Measurements from ENCODE around the gene RAI14.
"Not testable (repeated sequence)": the region's sequence is repeated elsewhere in the genome, so short reads cannot be mapped to it uniquely, and the experiment has no call there.

The RAI14 gene

GRCh38 chr5:34699155-34700077 lies 43.3 kb downstream of the RAI14 start:
- no peak for DNase-seq (ENCODE audit: low read depth)

GRCh38 chr5:34700078-34700452 lies 43.9 kb downstream of the RAI14 start:
- DNase-seq (ENCODE audit: low read depth), result no peak

GRCh38 chr5:34701442-34701841 lies 45.3 kb downstream of the RAI14 start:
- DNase-seq (ENCODE audit: low read depth), result not testable (repeated sequence)

GRCh38 chr5:34703767-34704713 lies 47.9 kb downstream of the RAI14 start:
- DNase-seq (ENCODE audit: low read depth), result no peak

GRCh38 chr5:34706084-34706483 lies 50.0 kb downstream of the RAI14 start:
- DNase-seq (ENCODE audit: low read depth), result no peak

GRCh38 chr5:34707451-34708107 lies 51.5 kb downstream of the RAI14 start:
- DNase-seq (ENCODE audit: low read depth), result no peak

- no peak for DNase-seq (ENCODE audit: low read depth)
Measured at GRCh38 chr5:34708777-34709176, 52.6 kb downstream of the RAI14 start.

- DNase-seq (ENCODE audit: low read depth), result no peak
Measured at GRCh38 chr5:34709861-34710673, 53.9 kb downstream of the RAI14 start.

GRCh38 chr5:34712565-34712964 lies 56.4 kb downstream of the RAI14 start:
- DNase-seq (ENCODE audit: low read depth), result no peak

GRCh38 chr5:34715711-34716110 lies 59.6 kb downstream of the RAI14 start:
- no peak for DNase-seq (ENCODE audit: low read depth)

GRCh38 chr5:34716986-34717385 lies 60.9 kb downstream of the RAI14 start:
- no peak for DNase-seq (ENCODE audit: low read depth)

GRCh38 chr5:34717426-34718327 lies 61.5 kb downstream of the RAI14 start:
- DNase-seq (ENCODE audit: low read depth), result no peak

GRCh38 chr5:34718516-34718915 lies 62.4 kb downstream of the RAI14 start:
- DNase-seq (ENCODE audit: low read depth), result no peak

- no peak for DNase-seq (ENCODE audit: low read depth)
Measured at GRCh38 chr5:34719029-34719428, 62.9 kb downstream of the RAI14 start.

- DNase-seq (ENCODE audit: low read depth), result no peak
Measured at GRCh38 chr5:34721327-34721726, 65.2 kb downstream of the RAI14 start.

GRCh38 chr5:34722183-34722582 lies 66.1 kb downstream of the RAI14 start:
- no peak for DNase-seq (ENCODE audit: low read depth)

- no peak for DNase-seq (ENCODE audit: low read depth)
Measured at GRCh38 chr5:34724741-34725140, 68.6 kb downstream of the RAI14 start.

- not testable (repeated sequence) for DNase-seq (ENCODE audit: low read depth)
Measured at GRCh38 chr5:34727166-34727749, 71.1 kb downstream of the RAI14 start.

- DNase-seq (ENCODE audit: low read depth), result no peak
Measured at GRCh38 chr5:34728236-34728635, 72.1 kb downstream of the RAI14 start.
